ENCODE measurements around the gene PRRX1.

DNA sequence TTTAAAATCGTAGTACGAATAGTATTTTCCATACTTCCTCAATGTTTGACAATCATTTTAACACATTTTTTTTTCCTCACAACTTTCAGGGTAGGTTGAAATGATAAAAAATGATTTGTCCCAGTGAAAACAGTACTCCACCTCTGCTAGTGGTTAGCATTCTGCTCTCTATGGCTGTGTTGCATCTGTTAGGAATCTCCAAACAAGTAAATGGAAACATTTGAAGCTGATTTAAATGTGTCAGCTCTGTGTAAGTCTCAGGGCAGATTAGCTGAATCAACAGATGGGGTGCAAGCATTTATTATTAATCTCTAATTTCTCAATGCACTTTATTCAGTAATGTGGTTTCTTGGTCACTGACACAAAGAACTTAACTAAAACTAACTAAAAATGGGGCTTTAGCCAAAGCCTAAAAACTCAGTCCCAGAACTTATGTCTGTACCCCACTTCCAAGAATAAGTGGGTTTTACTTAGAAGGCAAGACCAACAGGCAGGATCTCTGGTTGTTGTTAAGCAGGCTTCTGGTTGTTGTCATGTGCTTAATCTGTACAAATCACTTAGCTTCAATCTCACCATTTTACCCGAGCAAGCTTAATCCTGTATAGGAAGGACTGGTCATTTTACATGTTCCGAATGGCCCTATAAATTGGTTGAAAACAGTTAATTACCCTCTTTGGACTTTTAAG lies 67.8 kb downstream of the PRRX1 start:
- TF ChIP-seq, protein P1, sequence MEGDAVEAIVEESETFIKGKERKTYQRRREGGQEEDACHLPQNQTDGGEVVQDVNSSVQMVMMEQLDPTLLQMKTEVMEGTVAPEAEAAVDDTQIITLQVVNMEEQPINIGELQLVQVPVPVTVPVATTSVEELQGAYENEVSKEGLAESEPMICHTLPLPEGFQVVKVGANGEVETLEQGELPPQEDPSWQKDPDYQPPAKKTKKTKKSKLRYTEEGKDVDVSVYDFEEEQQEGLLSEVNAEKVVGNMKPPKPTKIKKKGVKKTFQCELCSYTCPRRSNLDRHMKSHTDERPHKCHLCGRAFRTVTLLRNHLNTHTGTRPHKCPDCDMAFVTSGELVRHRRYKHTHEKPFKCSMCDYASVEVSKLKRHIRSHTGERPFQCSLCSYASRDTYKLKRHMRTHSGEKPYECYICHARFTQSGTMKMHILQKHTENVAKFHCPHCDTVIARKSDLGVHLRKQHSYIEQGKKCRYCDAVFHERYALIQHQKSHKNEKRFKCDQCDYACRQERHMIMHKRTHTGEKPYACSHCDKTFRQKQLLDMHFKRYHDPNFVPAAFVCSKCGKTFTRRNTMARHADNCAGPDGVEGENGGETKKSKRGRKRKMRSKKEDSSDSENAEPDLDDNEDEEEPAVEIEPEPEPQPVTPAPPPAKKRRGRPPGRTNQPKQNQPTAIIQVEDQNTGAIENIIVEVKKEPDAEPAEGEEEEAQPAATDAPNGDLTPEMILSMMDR (tag by site-specific recombination; IDR thresholded peaks at IDR 0.05), result no peak
- TF ChIP-seq ZNF548 (tag by site-specific recombination; IDR thresholded peaks at IDR 0.05) (no peak), ZNF202 (tag by site-specific recombination; IDR thresholded peaks at IDR 0.05; ENCODE audit: borderline replicate concordance) (no peak), ZNF133 (tag by site-specific recombination; IDR thresholded peaks at IDR 0.05) (no peak), ZFP37 (tag by site-specific recombination; IDR thresholded peaks at IDR 0.05) (no peak), SETDB1 (IDR thresholded peaks at IDR 0.05; ENCODE audit: insufficient read length, low read length) (no peak), ZNF544 (tag by site-specific recombination; IDR thresholded peaks at IDR 0.05) (no peak), ZNF324 (tag by site-specific recombination; IDR thresholded peaks at IDR 0.05) (no peak), ZNF664 (tag by site-specific recombination; IDR thresholded peaks at IDR 0.05) (no peak), KLF16 (tag by site-specific recombination; IDR thresholded peaks at IDR 0.05) (no peak), ZNF521 (tag by site-specific recombination; IDR thresholded peaks at IDR 0.05) (no peak)
- TF ChIP-seq, protein P2, sequence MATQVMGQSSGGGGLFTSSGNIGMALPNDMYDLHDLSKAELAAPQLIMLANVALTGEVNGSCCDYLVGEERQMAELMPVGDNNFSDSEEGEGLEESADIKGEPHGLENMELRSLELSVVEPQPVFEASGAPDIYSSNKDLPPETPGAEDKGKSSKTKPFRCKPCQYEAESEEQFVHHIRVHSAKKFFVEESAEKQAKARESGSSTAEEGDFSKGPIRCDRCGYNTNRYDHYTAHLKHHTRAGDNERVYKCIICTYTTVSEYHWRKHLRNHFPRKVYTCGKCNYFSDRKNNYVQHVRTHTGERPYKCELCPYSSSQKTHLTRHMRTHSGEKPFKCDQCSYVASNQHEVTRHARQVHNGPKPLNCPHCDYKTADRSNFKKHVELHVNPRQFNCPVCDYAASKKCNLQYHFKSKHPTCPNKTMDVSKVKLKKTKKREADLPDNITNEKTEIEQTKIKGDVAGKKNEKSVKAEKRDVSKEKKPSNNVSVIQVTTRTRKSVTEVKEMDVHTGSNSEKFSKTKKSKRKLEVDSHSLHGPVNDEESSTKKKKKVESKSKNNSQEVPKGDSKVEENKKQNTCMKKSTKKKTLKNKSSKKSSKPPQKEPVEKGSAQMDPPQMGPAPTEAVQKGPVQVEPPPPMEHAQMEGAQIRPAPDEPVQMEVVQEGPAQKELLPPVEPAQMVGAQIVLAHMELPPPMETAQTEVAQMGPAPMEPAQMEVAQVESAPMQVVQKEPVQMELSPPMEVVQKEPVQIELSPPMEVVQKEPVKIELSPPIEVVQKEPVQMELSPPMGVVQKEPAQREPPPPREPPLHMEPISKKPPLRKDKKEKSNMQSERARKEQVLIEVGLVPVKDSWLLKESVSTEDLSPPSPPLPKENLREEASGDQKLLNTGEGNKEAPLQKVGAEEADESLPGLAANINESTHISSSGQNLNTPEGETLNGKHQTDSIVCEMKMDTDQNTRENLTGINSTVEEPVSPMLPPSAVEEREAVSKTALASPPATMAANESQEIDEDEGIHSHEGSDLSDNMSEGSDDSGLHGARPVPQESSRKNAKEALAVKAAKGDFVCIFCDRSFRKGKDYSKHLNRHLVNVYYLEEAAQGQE (tag by site-specific recombination; IDR thresholded peaks at IDR 0.05), result no peak
- TF ChIP-seq, protein P3, sequence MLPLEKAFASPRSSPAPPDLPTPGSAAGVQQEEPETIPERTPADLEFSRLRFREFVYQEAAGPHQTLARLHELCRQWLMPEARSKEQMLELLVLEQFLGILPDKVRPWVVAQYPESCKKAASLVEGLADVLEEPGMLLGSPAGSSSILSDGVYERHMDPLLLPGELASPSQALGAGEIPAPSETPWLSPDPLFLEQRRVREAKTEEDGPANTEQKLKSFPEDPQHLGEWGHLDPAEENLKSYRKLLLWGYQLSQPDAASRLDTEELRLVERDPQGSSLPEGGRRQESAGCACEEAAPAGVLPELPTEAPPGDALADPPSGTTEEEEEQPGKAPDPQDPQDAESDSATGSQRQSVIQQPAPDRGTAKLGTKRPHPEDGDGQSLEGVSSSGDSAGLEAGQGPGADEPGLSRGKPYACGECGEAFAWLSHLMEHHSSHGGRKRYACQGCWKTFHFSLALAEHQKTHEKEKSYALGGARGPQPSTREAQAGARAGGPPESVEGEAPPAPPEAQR (tag by site-specific recombination; IDR thresholded peaks at IDR 0.05), result no peak
